NCI-H2196 (cell line): Measurements from ENCODE around the gene NRARP.

ENCODE experiments used
- DNase-seq: peaks from one replicate; lab custom pipeline; 2025; ENCODE audit not compliant: unreplicated experiment; lab: John Stamatoyannopoulos, UW

NRARP gene

DNA sequence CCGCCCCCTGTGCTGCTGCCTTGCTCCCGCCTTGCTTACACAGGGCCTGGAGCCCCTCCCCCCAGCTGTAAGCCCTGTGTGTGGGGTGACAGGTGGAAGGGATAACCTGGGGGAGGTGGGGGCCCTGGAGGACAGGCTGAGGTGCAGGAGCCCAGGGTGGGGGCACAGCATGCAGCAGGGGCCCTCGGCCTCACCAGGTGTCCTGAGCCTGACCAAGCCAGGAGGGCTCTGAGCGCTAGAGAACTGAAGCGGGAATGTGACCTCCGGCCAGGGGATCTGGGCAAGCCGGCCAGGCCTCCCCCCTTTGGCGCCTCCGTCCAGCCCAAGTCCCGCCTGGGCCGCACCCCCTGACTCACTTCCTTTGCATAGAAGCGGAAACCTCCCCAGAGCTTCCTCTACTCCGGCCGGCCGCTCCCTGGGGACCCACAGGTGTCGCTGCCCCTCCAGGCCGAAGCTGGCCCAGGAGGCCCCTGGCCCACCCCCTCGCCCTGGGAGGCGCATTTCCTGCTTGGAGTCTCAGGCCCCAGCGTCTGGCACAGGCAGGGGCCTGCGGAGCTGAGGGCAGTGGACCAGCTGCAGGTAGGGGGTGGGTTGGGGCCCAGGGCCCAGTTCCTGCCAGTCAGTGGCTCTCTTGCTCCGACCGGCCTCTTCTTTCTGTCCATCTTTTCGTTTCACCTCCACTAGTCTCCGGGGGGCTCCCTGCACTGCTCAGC, 24.6 kb downstream of the NRARP start, which contains the start of gene TOR4A:
Gene TOR4A, plus strand, starts transcription at position 398 of the 713 bp plus-strand sequence. CDS start 964 bp downstream, outside the sequence.
- no peak for DNase-seq

DNA sequence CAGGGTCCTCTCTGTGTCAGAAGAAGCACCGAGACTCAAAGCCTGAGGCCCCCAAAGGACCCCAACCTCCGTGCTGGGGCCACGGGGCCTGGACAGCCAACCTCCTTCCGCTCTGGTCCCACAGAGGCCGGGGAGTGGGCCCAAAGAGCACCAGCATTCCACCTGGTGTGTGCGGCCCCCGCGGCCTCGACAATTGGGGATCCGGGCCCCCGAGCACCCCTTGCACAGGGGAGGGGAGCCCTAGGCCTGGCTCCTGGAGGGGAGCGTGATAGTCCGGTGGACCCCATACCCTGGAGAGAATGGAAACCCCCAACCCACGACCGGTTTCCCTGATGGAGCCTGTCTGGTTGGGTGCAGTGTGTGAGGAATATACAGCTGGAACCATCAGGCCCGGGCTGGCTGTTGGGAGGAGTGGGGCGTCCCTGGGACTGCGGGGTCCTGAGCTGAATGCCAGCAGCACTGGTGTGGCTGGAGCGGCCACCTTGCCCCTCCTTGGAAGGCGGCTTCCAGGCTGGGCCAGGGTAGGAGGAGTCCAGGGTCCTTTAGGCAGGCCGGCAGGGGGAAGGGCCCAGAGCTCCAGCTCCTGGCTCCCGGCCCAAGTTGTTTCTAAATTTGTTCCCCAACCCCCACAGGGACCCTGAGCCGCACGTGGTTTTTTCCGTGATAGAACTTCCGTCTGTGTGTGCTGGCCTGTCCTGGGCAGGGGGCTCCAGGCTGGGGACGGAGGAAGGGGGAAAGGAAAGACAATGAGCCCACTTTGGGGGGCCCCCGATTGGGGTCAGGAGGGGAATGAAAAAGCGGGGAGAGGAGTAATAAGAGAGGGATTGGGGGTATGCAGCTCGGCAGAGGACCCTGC, 25.4 kb downstream of the NRARP start:
- DNase-seq: no peak

DNA sequence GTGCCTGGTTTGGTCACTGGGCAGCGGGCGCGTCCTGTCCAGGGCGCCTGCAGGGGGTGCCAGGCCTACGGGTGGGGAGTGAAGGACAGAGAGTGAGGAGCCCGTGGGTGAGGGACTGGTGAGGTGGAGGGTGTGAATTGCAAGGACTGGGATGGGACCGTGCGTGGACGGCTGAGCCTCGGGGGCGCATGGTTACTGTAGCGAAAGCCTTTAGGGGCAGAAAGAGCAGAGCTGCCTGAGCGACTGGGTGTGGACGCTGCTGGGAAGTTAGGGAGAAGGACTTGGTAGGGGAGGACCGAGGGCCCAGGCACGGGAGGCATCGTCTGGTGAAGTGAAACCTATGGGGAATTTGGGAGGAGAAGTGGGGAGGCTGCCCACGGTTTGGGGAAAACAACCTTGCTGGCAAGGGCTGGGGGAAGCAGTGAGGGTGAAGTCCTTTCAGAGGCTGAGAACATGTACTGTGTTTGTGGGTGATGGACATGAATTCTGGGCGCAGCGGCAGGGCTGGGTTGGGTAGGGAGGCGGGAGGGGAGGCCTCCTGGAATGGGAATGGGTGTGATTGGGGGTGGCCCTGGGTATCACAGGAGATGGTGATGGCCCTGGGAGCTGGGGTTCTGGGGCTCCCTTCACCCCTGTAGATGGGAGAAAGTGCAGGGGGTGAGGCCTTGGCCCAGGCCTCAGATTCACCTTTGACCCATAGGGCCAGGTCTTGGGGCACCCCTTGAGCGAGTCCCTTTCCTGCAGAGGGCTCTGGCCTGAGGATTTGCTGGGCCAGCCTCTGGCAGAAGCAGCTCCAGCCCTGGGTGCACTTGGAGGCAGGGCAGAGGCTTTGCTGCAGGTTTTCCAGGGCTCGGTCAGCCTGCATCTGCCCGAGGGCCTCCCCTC, 26.2 kb downstream of the NRARP start:
- no peak for DNase-seq

DNA sequence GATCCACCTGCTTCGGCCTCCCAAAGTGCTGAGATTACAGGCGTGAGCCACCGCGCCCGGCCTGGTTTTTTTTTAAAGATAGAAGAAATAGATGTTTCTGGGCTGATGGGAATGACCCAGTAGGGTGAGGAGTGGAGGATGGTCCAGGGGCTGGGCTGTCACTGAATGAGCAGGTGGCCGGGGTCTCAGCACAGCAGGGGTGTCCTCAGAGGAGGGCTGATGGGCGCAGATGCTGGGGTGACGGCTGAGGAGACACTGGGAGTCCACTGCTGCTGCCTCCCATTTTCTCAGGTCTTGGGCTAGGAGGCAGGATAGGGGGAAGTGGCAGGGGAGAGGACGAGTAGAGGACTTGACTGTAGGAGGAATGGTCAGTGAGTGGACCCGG, 26.9 kb downstream of the NRARP start:
- no peak for DNase-seq

DNA sequence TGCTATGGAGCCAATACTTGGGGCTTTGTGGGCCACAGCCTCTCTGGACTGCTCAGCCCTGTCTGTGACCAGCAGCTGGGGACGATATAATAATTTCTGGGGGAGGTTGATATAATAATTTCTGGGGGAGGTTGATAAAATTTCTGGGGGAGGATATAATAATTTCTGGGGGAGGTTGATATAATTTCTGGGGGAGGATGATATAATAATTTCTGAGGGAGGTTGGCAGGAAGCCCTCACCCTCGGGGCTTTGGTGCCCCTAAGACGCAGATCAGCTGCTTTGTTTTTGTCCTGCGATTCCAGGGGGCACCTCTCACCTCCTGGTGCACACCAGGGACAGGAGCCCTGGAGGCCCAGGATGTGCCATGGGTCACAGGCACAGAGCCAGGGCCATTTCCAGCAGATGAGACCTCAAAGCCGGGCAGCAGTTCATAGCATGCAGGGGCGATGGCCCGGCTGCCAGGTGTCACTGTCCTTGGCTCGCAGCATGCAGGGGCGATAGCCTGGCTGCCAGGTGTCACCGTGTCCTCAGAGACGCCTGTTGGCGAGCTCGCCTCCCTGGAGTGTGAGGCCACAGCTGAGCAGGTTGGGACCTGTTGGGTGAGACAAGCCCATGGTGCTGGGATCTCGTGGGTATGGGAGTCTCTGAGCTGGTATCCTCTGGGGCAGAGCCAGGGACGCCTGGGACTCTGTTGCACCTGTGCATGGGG, 28.3 kb downstream of the NRARP start:
- DNase-seq: no peak

DNA sequence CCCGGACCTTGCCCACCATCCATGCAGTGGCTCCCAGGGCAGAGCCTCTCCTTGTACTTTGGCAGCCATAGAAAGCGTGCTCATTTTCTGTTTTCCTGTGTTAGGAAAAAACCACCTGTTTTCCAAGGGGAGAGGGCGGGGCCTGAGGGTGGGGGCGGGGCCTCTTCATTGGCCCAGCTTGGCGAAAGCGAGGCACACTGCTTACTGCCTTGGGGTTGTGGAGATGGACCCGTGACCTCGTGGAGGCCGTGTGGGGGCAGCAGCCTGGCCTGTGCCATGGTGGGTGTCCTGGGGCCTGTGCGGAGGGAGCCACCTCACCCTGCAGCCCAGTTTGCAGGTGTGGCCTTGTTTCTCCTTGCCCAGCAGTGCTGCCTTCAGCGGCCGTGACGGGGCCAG, 29.0 kb downstream of the NRARP start:
- peak; percentile 20 for DNase-seq

DNA sequence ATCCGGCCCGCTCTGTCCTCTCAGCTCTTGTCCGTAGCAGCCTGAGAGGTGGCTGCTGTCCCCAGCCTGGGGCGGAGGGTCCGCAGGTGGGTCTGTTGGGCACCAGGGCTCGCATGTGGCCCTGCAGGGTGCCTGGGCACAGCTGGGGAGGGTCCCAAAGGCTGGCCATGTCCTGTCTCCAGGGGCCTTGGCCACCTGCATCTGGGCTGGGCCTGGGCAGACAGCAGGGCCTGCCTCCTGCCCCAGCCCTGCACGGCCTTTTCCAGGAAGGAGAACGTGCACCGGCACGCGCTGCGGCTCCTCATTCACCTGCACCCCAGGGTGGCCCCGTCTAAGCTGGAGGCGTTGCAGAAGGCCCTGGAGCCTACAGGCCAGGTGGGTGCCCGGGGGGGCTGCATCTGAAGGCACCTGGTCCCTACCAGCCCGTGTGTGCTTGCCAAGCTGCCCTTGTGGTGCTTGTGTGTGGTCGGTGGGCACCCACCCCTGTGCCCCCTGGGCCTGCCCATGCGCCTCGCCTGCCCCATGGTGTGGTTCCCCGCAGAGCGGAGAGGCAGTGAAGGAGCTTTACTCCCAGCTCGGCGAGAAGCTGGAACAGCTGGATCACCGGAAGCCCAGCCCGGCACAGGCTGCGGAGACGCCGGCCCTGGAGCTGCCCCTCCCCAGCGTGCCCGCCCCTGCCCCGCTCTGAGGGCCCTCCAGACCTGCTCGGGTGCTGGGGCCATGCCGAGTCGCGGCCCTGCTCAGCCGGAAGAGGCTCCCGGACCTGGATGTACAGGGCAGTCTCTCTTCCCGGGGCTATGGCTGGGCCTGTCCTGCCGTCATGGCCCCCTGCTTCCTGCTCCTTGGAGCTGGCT, 29.6 kb downstream of the NRARP start:
- DNase-seq: no peak

DNA sequence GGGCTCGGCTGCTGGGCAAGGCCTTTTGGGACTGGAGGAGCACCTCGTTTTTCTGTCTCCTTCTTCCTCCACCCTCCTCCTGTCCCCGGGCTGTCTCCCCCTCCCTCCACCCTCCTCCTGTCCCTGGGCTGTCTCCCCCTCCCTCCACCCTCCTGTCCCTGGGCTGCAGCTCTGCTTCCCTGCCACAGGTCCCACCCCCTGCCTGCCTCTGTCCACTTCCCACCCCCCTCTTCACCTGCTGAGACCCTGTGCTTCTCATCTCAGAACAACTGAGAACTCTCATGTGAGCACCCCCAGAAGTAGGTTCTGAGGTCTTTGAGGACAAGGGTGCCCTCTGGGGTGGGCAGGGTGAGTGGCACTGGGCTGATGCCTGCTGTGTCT, 30.4 kb downstream of the NRARP start:
- DNase-seq: no peak

DNA sequence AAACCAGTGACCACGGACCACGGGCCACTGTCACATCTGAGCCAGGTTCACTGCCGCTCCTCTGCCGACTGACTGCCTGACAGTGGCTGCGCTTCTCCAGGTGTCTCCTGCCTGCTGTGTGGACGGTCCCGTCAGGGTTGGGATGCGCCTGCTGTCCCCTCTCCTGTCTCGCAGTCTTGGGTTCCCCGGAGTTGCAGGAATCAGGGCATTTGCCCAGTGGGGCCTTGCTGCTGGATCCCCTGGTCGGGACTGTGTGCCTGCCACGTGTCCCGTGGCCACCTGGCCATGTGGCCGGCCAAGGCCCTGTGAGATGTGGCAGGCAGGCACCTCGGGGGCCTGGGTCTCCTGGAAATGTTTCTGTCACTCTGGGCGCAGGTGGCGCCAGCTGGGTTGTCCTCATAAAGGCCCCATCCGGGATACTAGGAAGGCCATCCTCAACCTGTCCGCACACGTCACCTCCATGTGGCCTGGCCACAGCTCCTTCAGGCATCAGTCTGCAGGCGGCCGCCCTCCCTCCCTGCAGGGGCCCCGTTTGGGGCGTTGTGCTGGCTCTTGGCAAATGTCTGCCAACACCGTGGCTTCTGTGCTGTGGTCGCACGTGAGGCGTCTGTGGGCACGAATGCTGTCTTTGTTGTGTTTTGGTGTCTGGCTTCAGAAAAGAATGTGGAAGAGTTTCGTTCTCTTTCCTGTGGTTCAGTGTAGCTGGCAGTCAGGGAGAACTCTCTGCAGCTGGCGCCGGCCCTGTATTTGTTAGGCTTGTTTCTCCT, 31.0 kb downstream of the NRARP start:
- DNase-seq: no peak

DNA sequence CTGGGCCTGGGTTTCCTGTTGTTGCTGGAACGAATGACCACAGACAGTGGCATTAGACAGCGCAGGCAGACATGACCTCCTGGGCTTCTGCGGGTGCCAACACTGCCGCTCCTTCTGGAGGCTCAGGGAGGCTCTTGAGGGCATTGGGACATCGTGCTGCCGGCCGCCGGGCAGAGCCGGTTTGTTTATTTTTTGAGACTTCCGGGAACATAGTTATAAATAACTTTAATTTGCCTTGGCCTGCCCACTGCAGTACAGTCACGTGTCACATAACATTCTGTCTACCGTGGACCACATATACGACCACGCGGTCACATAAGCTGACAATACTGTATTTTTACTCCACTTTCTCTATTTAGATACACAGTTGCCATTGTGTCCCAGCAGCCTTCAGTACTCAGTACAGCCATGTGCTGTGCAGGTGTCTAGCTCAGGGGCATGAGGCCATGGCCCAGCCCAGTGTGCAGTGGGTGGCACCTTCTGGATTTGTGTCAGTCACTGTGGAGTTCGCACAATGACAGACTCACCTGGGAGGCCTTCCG, 32.8 kb downstream of the NRARP start:
- DNase-seq: peak; percentile 33

DNA sequence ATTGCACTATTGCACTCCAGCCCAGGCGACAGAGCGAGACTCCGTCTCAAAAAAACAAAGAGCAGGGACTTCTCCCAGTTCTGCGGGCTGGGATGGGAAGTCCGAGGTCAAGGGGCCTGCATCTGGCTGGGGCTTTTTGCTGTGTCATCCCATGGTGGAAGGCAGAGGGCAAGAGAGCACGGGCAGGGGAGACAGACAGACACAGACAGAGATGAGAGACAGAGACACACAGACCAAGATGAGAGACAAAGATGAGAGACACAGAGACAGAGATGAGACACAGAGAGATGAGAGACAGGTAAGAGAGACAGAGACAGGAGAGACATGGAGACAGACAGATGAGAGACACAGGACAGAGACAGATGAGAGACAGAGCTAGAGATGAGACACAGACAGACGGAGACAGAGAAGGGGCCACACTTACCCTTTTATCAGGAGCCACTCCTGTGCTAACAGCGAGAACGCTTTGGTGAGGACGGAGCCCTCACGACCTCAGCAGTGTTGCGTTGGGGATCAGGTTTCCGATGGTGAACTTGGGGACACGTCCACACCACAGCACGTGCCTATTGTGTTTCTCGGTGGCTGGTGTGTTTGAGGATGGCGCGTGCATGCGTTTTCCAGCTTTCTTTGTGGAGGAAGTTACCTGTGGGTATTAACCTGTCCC, 33.4 kb downstream of the NRARP start:
- DNase-seq: no peak

DNA sequence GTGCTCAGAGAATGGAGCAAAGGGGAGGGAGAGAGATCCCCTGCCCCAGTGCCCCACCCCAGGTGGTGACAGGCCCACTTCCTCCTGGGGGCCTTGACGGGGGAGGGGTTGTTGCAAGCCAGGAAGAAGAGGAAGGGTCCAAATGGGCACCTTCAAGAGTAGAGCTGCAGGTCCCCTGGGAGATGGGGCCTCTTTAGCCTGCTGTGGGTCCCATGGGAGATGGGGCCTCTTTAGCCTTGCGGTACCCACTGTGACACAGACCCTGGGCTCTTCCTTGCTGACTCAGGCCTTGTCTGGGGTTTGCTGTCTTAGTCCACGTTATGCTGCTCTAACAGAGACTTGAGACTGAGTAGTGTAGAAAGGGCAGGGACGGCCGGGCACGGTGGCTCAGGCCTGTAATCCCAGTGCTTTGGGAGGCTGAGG, 34.1 kb downstream of the NRARP start:
- no peak for DNase-seq

DNA sequence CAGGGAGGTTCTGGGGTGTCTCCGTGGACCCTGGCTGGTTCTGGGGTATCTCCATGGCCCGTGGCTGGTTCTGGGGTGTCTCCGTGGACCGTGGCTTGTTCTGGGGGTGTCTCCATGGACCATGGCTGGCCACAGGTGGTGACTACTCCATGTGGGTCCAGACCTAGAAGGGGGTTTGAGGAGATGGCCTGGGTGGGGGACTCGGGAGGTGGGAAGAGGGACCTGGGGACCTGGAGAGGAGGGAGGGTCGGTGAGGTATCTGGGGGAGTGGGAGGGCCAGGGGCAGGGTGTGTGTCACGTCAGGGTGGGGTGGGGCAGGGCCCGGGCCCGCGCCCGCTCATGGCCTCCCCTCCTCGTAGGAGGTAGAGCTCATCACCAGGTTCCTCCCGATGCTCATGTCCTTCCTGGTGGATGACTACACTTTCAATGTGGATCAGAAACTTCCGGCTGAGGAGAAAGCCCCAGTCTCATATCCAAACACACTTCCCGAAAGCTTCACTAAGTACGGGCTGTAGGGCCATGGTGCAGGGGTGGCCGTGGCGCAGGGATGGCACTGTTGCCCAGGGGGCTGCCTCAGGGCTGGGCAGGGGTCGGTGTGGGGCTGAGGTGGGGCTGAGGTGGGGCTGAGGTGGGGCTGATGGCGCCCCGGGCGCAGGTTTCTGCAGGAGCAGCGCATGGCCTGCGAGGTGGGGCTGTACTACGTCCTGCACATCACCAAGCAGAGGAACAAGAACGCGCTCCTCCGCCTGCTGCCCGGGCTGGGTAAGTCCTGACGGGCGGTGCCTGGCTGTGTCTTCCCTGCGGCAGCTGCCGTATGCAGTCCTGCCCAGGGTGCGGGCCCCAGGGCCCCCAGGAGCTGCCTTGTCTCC, 35.3 kb downstream of the NRARP start:
- no peak for DNase-seq

DNA sequence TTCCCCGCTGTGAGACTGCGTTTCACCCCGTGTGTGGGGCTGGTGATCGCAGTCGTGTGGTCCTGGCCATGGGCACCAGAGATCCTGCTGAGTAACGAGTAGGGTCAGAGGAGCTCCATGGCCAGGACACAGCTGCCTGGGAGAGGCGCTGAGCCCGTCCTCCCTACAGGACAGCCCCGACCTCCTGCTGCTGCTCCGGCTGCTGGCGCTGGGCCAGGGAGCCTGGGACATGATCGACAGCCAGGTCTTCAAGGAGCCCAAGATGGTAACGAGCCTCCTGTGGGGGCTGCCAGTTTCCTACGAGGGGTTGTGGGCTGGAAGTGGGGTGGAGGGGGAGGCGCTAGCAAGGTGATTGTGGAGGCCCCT, 35.9 kb downstream of the NRARP start:
- DNase-seq: no peak

DNA sequence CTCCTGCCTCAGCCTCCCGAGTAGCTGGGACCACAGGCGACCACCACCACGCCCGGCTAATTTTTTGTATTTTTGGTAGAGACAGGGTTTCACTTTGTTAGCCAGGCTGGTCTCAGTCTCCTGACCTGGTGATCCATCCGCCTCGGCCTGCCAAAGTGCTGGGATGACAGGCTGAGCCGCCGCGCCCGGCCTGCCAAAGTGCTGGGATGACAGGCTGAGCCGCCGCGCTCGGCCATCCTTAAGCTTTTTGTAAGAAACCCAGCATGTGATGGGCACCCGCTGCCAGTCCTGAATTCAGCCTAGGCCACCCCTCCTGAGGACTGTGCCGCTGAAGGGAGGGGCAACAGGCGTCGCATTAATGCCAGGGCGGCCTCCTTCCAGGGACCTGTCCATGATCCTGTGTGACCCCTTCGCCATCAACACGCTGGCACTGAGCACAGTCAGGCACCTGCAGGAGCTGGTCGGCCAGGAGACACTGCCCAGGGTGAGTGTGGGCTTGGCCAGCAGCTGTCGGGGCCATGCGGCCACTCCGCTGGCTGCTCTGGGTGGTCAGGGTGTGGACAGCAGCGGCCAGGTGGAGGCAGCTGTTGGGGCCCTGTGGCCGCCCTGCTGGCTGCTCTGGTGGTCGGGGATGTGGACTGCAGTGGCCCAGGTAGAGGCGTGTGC, 36.4 kb downstream of the NRARP start:
- no peak for DNase-seq

DNA sequence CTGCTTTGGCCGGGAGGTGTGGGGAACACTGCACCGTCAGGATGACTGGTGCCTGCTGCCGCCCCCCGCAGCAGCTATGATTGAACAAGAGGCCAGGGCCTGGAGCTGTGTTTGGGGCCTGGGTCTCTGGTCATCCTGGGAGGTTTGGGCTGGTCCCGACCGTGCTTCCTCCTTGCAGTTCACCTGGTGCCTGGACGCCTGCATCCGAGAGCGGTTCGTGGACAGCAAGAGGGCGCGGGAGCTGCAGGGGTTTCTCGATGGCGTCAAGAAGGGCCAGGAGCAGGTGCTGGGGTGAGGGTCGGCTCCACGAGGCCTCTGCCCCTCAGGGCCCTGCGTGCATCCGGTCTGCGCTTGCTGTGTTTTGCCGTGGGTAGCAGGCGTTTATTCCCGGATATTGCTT, 38.0 kb downstream of the NRARP start:
- no peak for DNase-seq

DNA sequence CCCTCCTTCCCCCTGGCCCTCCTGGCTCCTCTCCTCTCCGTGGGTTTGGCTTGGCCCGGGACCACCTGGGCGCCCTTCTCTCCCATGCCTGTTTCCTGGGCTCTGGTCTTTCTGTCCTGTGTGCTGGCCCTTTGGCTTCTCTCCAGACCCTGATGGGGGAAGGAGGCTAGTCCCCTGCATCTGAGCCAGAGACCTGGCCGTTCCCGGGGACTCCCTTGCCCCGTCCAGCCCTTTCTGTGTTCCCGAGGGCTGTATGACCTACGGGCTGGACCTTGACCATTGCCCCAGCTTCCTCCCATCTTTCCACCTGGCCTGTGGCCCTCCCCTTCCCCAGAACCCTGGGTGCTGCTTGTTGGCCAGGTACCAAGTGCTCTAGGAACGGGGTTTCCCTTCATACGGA, 38.6 kb downstream of the NRARP start:
- no peak for DNase-seq
